ENCODE results near the gene SLC16A4.

GRCh38 chr1:110356379-110356778, 34.4 kb downstream of the SLC16A4 start:
- TF ChIP-seq POLR2AphosphoS5 (IDR thresholded peaks at IDR 0.05; ENCODE audit: low read depth, low read length) (no peak), CTCF (IDR thresholded peaks at IDR 0.05) (no peak), REST (IDR thresholded peaks at IDR 0.05; ENCODE audit: insufficient read depth in 1 of 2, low read depth in 2 of 2, low read length in 1 of 2) (no peak), TCF7L2 (IDR thresholded peaks at IDR 0.05; ENCODE audit: low read depth, low read length) (no peak), SIN3A (IDR thresholded peaks at IDR 0.05; ENCODE audit: borderline replicate concordance, insufficient read depth, low read depth, low read length) (no peak)
